GM21367 (cell line): ENCODE data around the gene PDE4B.
"Not testable (repeated sequence)": the region's sequence is repeated elsewhere in the genome, so short reads cannot be mapped to it uniquely, and the experiment has no call there.

Source experiments
- ATAC-seq: cut with Tn5 transposase; IDR thresholded peaks from one replicate; pipeline ENCODE4 v1.9.1; 2021; ENCODE audit not compliant: unreplicated experiment

The PDE4B gene

DNA sequence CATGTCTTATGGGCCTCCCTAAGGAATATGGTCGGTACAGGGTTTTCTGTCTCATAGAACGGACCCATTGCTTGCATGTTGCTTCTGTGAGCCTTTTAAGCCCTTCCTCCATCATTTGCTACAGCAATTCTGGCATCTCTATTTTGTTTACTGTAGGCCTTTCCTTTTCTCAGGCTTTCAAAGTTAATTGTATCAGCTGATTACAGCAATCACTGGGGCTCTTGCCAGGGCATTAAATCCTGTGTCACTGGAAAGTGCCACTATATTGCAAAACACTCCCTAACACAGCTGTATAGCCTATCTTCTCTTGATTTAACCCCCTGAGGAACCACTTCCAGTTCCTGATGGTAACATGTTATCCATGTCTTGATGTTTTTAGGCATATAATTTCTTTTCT lies 156.5 kb downstream of the PDE4B start:
- ATAC-seq: no peak

GRCh38 chr1:65949933-65950332 lies 157.2 kb downstream of the PDE4B start:
- no peak for ATAC-seq

- ATAC-seq: no peak
Observed at GRCh38 chr1:65952696-65953095, 160.0 kb downstream of the PDE4B start.

DNA sequence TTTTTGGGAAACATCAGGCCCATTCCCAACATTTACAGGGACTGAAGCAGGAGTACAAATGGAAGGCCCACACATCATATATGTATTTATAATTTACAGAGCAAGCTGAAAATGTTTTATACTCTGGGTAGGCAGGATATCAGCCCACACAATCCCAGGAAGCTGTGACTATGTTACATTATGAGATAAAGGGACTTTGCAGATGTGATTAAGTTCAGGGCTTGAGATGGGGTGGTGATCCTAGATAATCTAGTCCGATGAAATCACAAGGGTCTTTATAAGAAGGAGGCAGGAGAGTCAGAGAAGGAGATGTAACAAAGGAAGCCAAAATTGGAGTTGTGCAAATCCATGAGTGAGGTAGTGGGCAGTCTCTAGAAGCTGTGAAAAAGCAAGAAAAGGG lies 160.5 kb downstream of the PDE4B start:
- ATAC-seq: no peak

DNA sequence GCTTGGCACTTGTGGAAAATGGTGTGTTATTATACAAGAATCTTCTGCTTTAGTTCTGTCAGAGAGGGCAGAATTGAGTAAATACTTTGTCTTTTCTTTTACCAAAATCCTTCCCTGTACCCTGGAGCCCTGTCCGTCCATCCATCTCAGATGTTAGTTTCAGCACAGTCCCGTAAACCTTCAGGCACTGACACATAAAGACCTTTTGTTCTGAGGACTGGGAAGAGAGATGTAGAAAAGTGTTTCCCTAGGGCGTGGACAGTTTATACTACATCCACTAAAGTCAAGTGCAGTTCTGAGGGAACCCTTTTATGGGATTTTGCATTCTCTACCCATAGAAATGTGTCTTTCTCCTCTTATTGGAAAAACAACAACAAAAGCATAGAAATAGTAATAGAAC lies 162.4 kb downstream of the PDE4B start:
- no peak for ATAC-seq

- ATAC-seq: no peak
Observed at GRCh38 chr1:65955503-65955902, 162.8 kb downstream of the PDE4B start.

GRCh38 chr1:65958561-65959350 lies 166.1 kb downstream of the PDE4B start:
- no peak for ATAC-seq

- ATAC-seq: no peak
Observed at GRCh38 chr1:65959896-65960567, 167.3 kb downstream of the PDE4B start.

- ATAC-seq: no peak
Observed at GRCh38 chr1:65963156-65963888, 170.6 kb downstream of the PDE4B start.

DNA sequence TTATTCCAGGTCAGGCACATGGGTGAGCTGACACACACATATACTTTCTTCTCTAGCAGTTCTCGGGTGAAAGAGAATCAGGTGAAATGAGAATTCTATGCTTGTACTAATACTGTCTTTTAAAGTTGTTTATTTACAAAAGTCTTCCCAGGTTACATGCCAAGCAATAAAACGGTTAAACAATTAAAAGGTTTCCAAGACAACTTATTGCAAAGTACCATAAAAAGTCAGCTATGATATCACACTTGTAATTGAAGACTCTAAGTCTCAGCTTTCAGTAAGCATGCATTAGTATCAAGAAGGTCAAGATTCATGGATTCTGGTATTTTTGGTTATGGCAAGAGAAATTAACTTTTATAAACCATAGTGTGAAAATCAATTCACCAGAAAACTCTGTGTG lies 171.4 kb downstream of the PDE4B start:
- ATAC-seq: no peak

- no peak for ATAC-seq
Observed at GRCh38 chr1:65965112-65965996, 172.7 kb downstream of the PDE4B start.

- not testable (repeated sequence) for ATAC-seq
Observed at GRCh38 chr1:65967492-65967891, 174.8 kb downstream of the PDE4B start.

DNA sequence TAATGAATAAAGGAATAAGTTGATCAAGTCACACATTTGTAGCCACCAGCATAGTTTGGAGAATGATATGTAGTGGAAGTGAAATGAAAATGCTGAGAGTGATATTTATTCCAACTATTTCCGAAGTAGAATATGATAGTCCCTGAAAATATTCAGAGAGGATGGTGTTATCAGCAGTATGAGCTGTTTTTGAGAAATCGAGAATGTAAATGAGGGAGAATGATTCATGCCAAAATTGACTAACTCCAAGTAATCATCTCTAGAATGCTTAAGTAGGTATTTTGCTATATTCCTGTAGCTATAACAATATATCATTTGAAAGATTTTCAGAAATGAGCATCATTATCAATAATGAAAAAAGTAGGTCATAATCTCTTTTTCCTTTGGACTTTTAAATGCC lies 178.9 kb downstream of the PDE4B start:
- ATAC-seq: no peak

DNA sequence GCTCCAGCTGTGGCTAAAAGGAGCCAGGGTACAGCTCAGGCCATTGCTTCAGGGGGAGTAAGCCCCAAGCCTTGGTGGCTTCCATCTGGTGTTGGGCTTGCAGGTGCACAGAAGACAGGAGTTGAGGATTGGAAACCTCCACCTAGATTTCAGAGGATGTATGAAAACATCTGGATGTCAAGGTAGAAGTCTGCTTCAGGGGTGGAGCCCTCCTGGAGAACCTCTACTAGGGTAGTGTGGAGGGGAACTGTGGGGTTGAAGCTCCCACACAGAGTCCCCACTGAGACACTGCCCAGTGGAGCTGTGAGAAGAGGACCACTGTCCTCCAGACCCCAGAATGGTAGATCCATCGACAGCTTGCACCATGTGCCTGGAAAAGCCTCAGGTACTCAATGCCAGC lies 183.0 kb downstream of the PDE4B start:
- no peak for ATAC-seq

GRCh38 chr1:65979136-65980044 lies 186.7 kb downstream of the PDE4B start:
- no peak for ATAC-seq

GRCh38 chr1:65980237-65980636 lies 187.5 kb downstream of the PDE4B start:
- no peak for ATAC-seq

DNA sequence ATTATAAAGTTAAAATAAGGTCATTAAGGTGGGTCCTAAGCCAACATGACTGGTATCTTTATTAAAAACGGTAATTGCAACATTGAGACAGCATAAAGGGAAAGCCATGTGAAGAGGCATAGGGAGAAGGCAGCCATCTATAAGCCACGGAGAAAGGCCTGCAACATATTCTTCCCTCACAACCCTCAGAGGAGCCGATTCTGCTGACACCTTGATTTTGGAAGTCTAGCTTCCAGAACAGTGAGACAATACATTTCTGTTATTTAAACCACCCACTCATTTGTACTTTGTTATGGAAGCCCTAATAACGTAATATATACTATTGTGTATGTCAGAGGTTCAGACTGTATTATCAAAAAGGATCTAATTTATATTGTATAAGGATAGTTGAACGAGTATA lies 190.8 kb downstream of the PDE4B start:
- ATAC-seq: no peak

- ATAC-seq: no peak
Observed at GRCh38 chr1:65985393-65986066, 192.8 kb downstream of the PDE4B start.

DNA sequence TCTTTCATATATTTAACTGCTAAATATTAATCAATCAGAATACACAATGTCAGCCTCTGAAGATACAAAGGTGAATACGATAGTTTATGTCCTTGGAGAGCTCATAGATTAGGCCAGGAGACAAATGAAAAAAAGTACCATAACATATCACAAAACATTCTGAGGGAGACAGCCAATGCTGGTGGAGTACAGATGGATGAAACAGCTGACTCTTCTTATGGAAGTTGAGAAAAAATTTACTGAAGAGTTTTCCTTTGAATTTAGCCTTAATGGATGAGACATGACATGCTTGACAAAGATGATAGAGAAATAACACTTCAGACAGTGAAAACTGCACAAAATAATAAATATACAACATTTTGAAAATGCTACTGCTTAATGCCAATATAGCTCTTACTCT lies 193.5 kb downstream of the PDE4B start:
- ATAC-seq: no peak
